Measurements from ENCODE around the gene F5. TPM values are rescaled to one million over a fixed set of nuclear protein-coding genes. Genes with fewer than 3 reads are reported as not detected.

Gene F5
- total RNA-seq, 4 donors from 2014 or later: 0.38 to 5.5 (median 2.7) TPM

DNA sequence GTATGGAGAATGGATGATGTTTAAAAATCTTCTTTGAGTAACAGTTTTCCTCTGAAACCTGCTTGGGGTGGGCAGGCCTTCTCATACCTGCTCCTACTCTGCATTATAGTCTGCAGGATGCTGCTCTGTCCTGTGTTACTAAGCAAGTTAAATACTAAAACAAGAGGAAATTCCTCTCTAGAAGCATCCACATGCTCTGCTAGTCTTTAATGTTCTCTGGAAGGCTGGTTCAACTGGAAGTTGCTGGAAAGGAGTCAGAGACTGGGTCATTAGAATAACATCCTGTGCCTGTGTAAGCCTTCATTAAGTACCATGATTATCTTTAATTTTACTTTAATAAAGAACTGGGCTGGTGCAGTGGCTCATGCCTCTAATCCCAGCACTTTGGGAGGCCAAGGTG lies 37.8 kb upstream of the F5 start:
- no peak overlapping the region for H3K4me3 ChIP-seq (ENCODE audit: low read depth, poor library complexity, severe bottlenecking)
- intact Hi-C loops (cut with DNase I; ENCODE audit: low total_unique reads): no loop called here
- TF ChIP-seq POLR2A (IDR thresholded peaks at IDR 0.05) (no peak), CTCF (IDR thresholded peaks at IDR 0.05) (no peak)
- DNase-seq (ENCODE audit: low spot score in 2 of 2): no peak

GRCh38 chr1:169623132-169623926 lies 37.0 kb upstream of the F5 start:
- 86 to 87% methylated on average over 6 of the region's 6 CpGs for WGBS, 2 donors
- no peak for DNase-seq (ENCODE audit: low spot score in 2 of 2)
- intact Hi-C loops (cut with DNase I; ENCODE audit: low total_unique reads): no loop called here
- TF ChIP-seq CTCF (IDR thresholded peaks at IDR 0.05) (no peak), POLR2A (IDR thresholded peaks at IDR 0.05) (no peak)
- no peak overlapping the region for H3K4me3 ChIP-seq (ENCODE audit: low read depth, poor library complexity, severe bottlenecking)

GRCh38 chr1:169620565-169620964 lies 34.3 kb upstream of the F5 start:
- TF ChIP-seq CTCF (IDR thresholded peaks at IDR 0.05) (no peak), POLR2A (IDR thresholded peaks at IDR 0.05) (no peak)
- 83 to 89% methylated on average over 8 of the region's 8 CpGs for WGBS, 2 donors
- no peak overlapping the region for H3K4me3 ChIP-seq (ENCODE audit: low read depth, poor library complexity, severe bottlenecking)
- no peak for DNase-seq (ENCODE audit: low spot score in 2 of 2)
- intact Hi-C loops (cut with DNase I; ENCODE audit: low total_unique reads): no loop called here

DNA sequence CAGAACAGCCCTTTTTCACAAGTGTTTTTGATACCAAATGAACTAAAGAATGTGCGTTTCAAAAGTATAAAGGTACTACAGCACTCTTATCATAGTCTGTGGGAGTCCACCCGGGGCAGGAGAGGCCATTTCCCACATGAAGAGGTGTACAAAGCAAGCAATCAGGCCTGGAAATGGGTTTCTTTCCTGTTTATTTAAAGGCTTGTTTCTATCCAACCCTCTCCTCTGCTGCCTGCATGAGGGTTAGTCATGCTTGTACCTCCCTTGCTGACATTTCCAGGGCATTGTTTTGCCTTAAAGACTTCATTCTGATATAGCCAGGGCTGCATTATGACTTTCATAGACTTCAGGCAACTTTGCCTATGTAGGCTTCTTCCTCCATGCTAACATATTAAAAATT lies 32.1 kb upstream of the F5 start:
- TF ChIP-seq POLR2A (IDR thresholded peaks at IDR 0.05) (no peak), CTCF (IDR thresholded peaks at IDR 0.05) (no peak)
- 77 to 85% methylated on average over 2 of the region's 2 CpGs for WGBS, 2 donors
- no peak overlapping the region for H3K4me3 ChIP-seq (ENCODE audit: low read depth, poor library complexity, severe bottlenecking)
- DNase-seq (ENCODE audit: low spot score in 2 of 2): no peak
- intact Hi-C loops (cut with DNase I; ENCODE audit: low total_unique reads): no loop called here

GRCh38 chr1:169615803-169616202 lies 29.5 kb upstream of the F5 start:
- no peak overlapping the region for H3K4me3 ChIP-seq (ENCODE audit: low read depth, poor library complexity, severe bottlenecking)
- no peak for DNase-seq (ENCODE audit: low spot score in 2 of 2)
- TF ChIP-seq CTCF (IDR thresholded peaks at IDR 0.05): no peak
- no peak for TF ChIP-seq POLR2A (IDR thresholded peaks at IDR 0.05)
- intact Hi-C loops (cut with DNase I; ENCODE audit: low total_unique reads): no loop called here
- 35 to 59% methylated on average over 5 of the region's 5 CpGs for WGBS, 2 donors

DNA sequence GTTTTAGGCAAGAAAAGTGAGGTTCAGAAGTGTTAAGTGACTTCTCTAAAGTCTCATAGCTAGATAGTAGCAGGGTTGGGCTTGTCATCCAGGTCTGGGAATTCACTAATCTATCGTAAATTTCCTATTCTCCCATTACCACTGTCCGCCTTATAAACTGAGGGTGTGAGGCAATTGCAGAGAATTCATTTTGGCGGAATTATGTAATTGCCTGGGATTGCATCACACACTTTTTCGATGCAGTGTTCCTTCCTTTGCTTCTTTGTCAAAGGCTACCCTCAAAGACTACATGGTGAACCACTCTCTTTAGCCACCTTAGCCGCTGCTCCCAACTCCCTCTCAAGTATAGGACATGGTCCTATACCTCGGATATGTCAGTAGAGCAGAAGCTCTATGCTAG lies 24.6 kb upstream of the F5 start:
- intact Hi-C loops (cut with DNase I; ENCODE audit: low total_unique reads): no loop called here
- H3K4me3 ChIP-seq (ENCODE audit: low read depth, poor library complexity, severe bottlenecking): no peak overlapping the region
- WGBS, 2 donors: 78 to 86% methylated on average over 6 of the region's 6 CpGs
- DNase-seq (ENCODE audit: low spot score in 2 of 2): no peak
- no peak for TF ChIP-seq CTCF (IDR thresholded peaks at IDR 0.05)
- TF ChIP-seq POLR2A (IDR thresholded peaks at IDR 0.05): no peak

All from lower leg skin (tissue), 4 donors.